Mesendoderm (in vitro differentiated cells): Measurements from ENCODE around the gene ZDHHC13.
A peak's percentile ranks its signal among the peaks of the same experiment; 100 is the strongest.

Experiments used
- DNase-seq: peaks from one replicate; pipeline ENCODE4 v3.0.0; 2013
- H2AK5ac ChIP-seq: 2 replicates; pipeline ENCODE4 v1.6.1; 2013; ENCODE audit warnings: low read length, inconsistent platforms
- H2BK120ac ChIP-seq: 2 replicates; pipeline ENCODE4 v1.6.1; 2013; ENCODE audit warnings: low read depth, mild to moderate bottlenecking, low read length, moderate library complexity, mixed read lengths
- H2BK15ac ChIP-seq: replicated peaks from 2 replicates; pipeline ENCODE4 v1.6.1; 2013; ENCODE audit warnings: low read depth, mild to moderate bottlenecking, moderate library complexity
- H2BK5ac ChIP-seq: 2 replicates; pipeline ENCODE4 v1.6.1; 2013; ENCODE audit warnings: low read length, inconsistent platforms
- H3K18ac ChIP-seq: 2 replicates; pipeline ENCODE4 v1.6.1; 2013; ENCODE audit warnings: mild to moderate bottlenecking, low read length, mixed read lengths
- H3K23ac ChIP-seq: one replicate; pipeline ENCODE4 v1.6.1; 2013; ENCODE audit warnings: low read length
- H3K27ac ChIP-seq: 2 replicates; pipeline ENCODE4 v1.5.1; 2013; ENCODE audit warnings: low read depth, mild to moderate bottlenecking, inconsistent platforms, low read length, moderate library complexity
- H3K27me3 ChIP-seq: 2 replicates; pipeline ENCODE4 v1.6.1; 2013; ENCODE audit warnings: low read length, control low read depth, mild to moderate bottlenecking, inconsistent platforms; ENCODE audit not compliant: insufficient read depth, poor library complexity
- H3K36me3 ChIP-seq: 2 replicates; pipeline ENCODE4 v1.6.1; 2013; ENCODE audit warnings: low read length, inconsistent platforms; ENCODE audit not compliant: control insufficient read depth, insufficient read depth
- H3K4ac ChIP-seq: one replicate; pipeline ENCODE4 v1.6.1; 2013; ENCODE audit warnings: low read depth, mild to moderate bottlenecking, low read length, moderate library complexity
- H3K4me1 ChIP-seq: 2 replicates; pipeline ENCODE4 v1.6.1; 2013; ENCODE audit warnings: low read depth, low read length, inconsistent platforms; ENCODE audit not compliant: control insufficient read depth
- H3K4me2 ChIP-seq: 2 replicates; pipeline ENCODE4 v1.6.1; 2013; ENCODE audit warnings: low read length
- H3K4me3 ChIP-seq: 2 replicates; pipeline ENCODE4 v1.5.1; 2013; ENCODE audit warnings: mild to moderate bottlenecking, low read length
- H3K56ac ChIP-seq: one replicate; pipeline ENCODE4 v1.6.1; 2013; ENCODE audit warnings: low read length
- H3K79me1 ChIP-seq: 2 replicates; pipeline ENCODE4 v1.6.1; 2013; ENCODE audit warnings: low read length, inconsistent platforms
- H3K79me2 ChIP-seq: 2 replicates; pipeline ENCODE4 v1.6.1; 2013; ENCODE audit warnings: mild to moderate bottlenecking, low read length; ENCODE audit not compliant: control insufficient read depth, insufficient read depth
- H3K9ac ChIP-seq: 2 replicates; pipeline ENCODE4 v1.6.1; 2013; ENCODE audit warnings: low read length, inconsistent platforms
- H4K5ac ChIP-seq: one replicate; pipeline ENCODE4 v1.6.1; 2013; ENCODE audit warnings: low read length
- H4K8ac ChIP-seq: one replicate; pipeline ENCODE4 v1.6.1; 2013; ENCODE audit warnings: low read depth, mild to moderate bottlenecking, control low read depth, low read length, moderate library complexity
- WGBS: extraction: QIAGEN DNeasy Blood & Tissue Kit; methylation state at CpG from one replicate; pipeline ENCODE4 v1.1.7; 2013; ENCODE audit warnings: low lambda C conversion rate, missing lambda C conversion rate; ENCODE audit not compliant: insufficient coverage; ENCODE audit errors: extremely low coverage; 5-methylcytosine and 5-hydroxymethylcytosine counted together

ZDHHC13 gene

DNA sequence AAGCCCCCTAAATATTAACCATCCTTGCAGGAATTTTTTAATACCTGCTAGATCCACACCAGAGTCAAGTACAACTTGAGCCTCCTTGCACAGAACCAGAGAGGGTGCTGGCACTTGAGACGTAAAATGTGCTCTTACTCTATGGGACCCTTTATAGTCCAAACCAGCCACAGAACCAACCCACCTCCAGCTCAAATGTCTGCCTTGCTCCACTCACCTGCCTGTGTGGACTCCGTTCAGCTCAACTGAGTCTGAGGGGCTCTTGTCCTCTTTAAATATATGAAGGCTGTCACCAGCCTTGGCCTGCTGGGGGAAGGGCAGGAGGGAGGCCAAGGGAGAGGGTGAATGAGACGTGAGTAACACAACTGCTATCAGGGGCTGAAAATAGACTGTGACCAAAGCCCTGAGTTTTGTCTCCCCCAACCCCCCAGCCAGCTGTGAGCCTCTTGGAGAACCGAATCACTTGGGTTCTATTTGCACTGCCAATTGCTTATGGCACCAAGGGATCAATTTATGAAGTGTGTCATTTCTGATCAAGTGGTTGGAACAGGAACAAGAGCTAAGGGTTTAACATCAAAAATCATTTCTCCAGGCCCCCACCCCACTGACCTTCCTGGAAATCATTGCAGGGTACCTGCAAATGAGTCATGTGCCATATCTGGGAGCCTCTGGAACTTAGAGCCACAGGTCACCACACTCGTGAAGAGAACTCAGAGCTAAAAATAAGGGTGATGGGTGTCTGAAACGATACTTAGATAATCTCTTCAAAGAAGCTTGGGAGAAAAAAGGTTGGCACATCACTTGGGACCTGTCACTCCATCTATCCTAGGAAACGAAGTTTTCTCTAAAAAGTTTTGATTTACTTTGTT, 85.0 kb downstream of the ZDHHC13 start, which contains the start of gene CSRP3:
Gene CSRP3, minus strand, starts transcription at position 247 of the 869 bp plus-strand sequence. CDS start 9,535 bp downstream, outside the sequence.
- Histone ChIP-seq H2BK120ac (no peak within 1 kb of the TSS), H3K4me1 (no peaks in the 10 kb centered on the region), H2AK5ac (no peak within 1 kb of the TSS), H2BK15ac (no peak within 1 kb of the TSS), H4K8ac (no peak within 1 kb of the TSS), H3K23ac (no peak within 1 kb of the TSS), H3K4me3 (no peak within 1 kb of the TSS), H3K4ac (no peak within 1 kb of the TSS), H3K4me2 (no peak within 1 kb of the TSS), H3K79me2 (no peaks in the 10 kb centered on the region), H3K9ac (no peak within 1 kb of the TSS), H3K36me3 (no peaks in the 10 kb centered on the region), H4K5ac (no peak within 1 kb of the TSS), H3K56ac (no peak within 1 kb of the TSS), H3K27ac (no peak within 1 kb of the TSS), H3K27me3 (no peaks in the 10 kb centered on the region), H2BK5ac (no peak within 1 kb of the TSS), H3K79me1 (no peaks in the 10 kb centered on the region), H3K18ac (no peak within 1 kb of the TSS)
- WGBS = no CpG with 5 or more reads among the region's 7 CpGs
- DNase-seq = no peak

- no peak overlapping the region for H4K8ac ChIP-seq
- no peak overlapping the region for H2AK5ac ChIP-seq
- H3K23ac ChIP-seq = no peak overlapping the region
- H3K4me1 ChIP-seq = peaks cover 3% of the 10 kb centered on the region
- H3K18ac ChIP-seq = no peak overlapping the region
- no peak for DNase-seq
- no peak overlapping the region for H4K5ac ChIP-seq
- no peak overlapping the region for H3K4ac ChIP-seq
- no peak overlapping the region for H3K4me2 ChIP-seq
- H3K36me3 ChIP-seq = no peaks in the 10 kb centered on the region
- no peak overlapping the region for H3K9ac ChIP-seq
- no peak overlapping the region for H2BK5ac ChIP-seq
- no peak overlapping the region for H3K4me3 ChIP-seq
- no peak overlapping the region for H3K56ac ChIP-seq
- H2BK120ac ChIP-seq = no peak overlapping the region
- no CpG with 5 or more reads among the region's 5 CpGs for WGBS
- H3K79me1 ChIP-seq = no peaks in the 10 kb centered on the region
- no peak overlapping the region for H3K27ac ChIP-seq
- H2BK15ac ChIP-seq = no peak overlapping the region
- H3K27me3 ChIP-seq = no peaks in the 10 kb centered on the region
- H3K79me2 ChIP-seq = no peaks in the 10 kb centered on the region
Measured at GRCh38 chr11:19204836-19205235, 87.9 kb downstream of the ZDHHC13 start.

GRCh38 chr11:19208181-19208580, 91.2 kb downstream of the ZDHHC13 start:
- no peak overlapping the region for H2AK5ac ChIP-seq
- no peaks in the 10 kb centered on the region for H3K79me2 ChIP-seq
- no CpG with 5 or more reads among the region's 2 CpGs for WGBS
- H3K18ac ChIP-seq = no peak overlapping the region
- H3K27ac ChIP-seq = no peak overlapping the region
- no peak overlapping the region for H2BK5ac ChIP-seq
- H2BK120ac ChIP-seq = no peak overlapping the region
- H3K4me3 ChIP-seq = no peak overlapping the region
- H4K5ac ChIP-seq = no peak overlapping the region
- H3K36me3 ChIP-seq = no peaks in the 10 kb centered on the region
- no peak overlapping the region for H3K23ac ChIP-seq
- H2BK15ac ChIP-seq = no peak overlapping the region
- H4K8ac ChIP-seq = no peak overlapping the region
- H3K27me3 ChIP-seq = no peaks in the 10 kb centered on the region
- no peak for DNase-seq
- no peak overlapping the region for H3K4me2 ChIP-seq
- no peak overlapping the region for H3K9ac ChIP-seq
- H3K4me1 ChIP-seq = peaks cover 3% of the 10 kb centered on the region
- no peak overlapping the region for H3K56ac ChIP-seq
- no peaks in the 10 kb centered on the region for H3K79me1 ChIP-seq
- peak overlapping the region; percentile 16 for H3K4ac ChIP-seq

GRCh38 chr11:19208959-19209546, 92.1 kb downstream of the ZDHHC13 start:
- H3K9ac ChIP-seq = no peak overlapping the region
- no peak overlapping the region for H3K4me2 ChIP-seq
- no peak overlapping the region for H2BK120ac ChIP-seq
- no peak overlapping the region for H2BK15ac ChIP-seq
- no peak overlapping the region for H3K27ac ChIP-seq
- no peak overlapping the region for H3K56ac ChIP-seq
- H4K8ac ChIP-seq = no peak overlapping the region
- H4K5ac ChIP-seq = no peak overlapping the region
- peaks cover 3% of the 10 kb centered on the region for H3K4me1 ChIP-seq
- no peak overlapping the region for H3K18ac ChIP-seq
- H3K4ac ChIP-seq = no peak overlapping the region
- H2AK5ac ChIP-seq = no peak overlapping the region
- H2BK5ac ChIP-seq = no peak overlapping the region
- no peaks in the 10 kb centered on the region for H3K79me1 ChIP-seq
- H3K36me3 ChIP-seq = no peaks in the 10 kb centered on the region
- H3K23ac ChIP-seq = no peak overlapping the region
- H3K27me3 ChIP-seq = no peaks in the 10 kb centered on the region
- no CpG with 5 or more reads among the region's 3 CpGs for WGBS
- no peaks in the 10 kb centered on the region for H3K79me2 ChIP-seq
- no peak for DNase-seq
- no peak overlapping the region for H3K4me3 ChIP-seq

GRCh38 chr11:19209617-19210370, 92.8 kb downstream of the ZDHHC13 start:
- Histone ChIP-seq H3K23ac (no peak overlapping the region), H3K79me1 (no peaks in the 10 kb centered on the region), H2BK120ac (no peak overlapping the region), H3K27me3 (no peaks in the 10 kb centered on the region), H2BK5ac (no peak overlapping the region), H3K9ac (no peak overlapping the region), H3K36me3 (no peaks in the 10 kb centered on the region), H4K5ac (no peak overlapping the region), H3K18ac (no peak overlapping the region), H2BK15ac (no peak overlapping the region), H3K4me2 (no peak overlapping the region), H3K27ac (no peak overlapping the region), H2AK5ac (no peak overlapping the region), H3K56ac (no peak overlapping the region), H4K8ac (no peak overlapping the region), H3K4me3 (no peak overlapping the region), H3K4me1 (peaks cover 3% of the 10 kb centered on the region), H3K79me2 (no peaks in the 10 kb centered on the region), H3K4ac (no peak overlapping the region)
- peak; percentile 81 for DNase-seq
- WGBS = no CpG with 5 or more reads among the region's 4 CpGs
